Heart left ventricle (tissue), 13 donors: Measurements from ENCODE around the gene PRPS1L1.

ENCODE experiments used
- CTCF ChIP-seq, 12 donors: fragments of 200-600 bp; sonication (generic) in 4 of 12; IDR thresholded peaks; one replicate each; pipeline versions ENCODE4 v1.5.0 to v1.8.0; 2018 to 2022; ENCODE audit warnings: antibody characterized with exemption in 12 of 12, mild to moderate bottlenecking in 5 of 12
- POLR2A ChIP-seq, 2 donors: fragments of 450-650 bp; IDR thresholded peaks; one replicate each; pipeline ENCODE4 v1.6.1; 2017; ENCODE audit warnings: antibody characterized with exemption in 2 of 2, mild to moderate bottlenecking in 2 of 2, moderate library complexity in 2 of 2
- donor health status: ischemic (EF 13 %, LVEDD 7.1; RV severe dilation, severe dysfunction).
- donor health status: DM: no; HTN: yes; CAD: no.
- donor health status: DM: no; HTN: no; CAD: no.
- donor health status: ischemic (EF 25% LVEDD 6.9; RV normal size, moderate dysfunction).
- donor health status: ischemic (EF 25% LVEDD 5.7; RV mildly dilated, moderate dysfunction).
- donor health status: ischemic (EF 35%, LVEDD 5.7; RV mildly dilated, moderate dysfunction).
- donor health status: nonischemic (EF 11% LVEDD 7.7; RV severe dilation, severe dysfunction).
- donor health status: DM: yes; HTN: yes; CAD: no.
- donor health status: PGD.
- donor health status: ischemic (EF 29% LVEDD 5.4; RV normal size, mild dysfunction).
- donor health status: nonischemic (EF 23%, LVEDD 6.1; RV moderate dilation, normal function).

GRCh38 chr7:18030758-18031157 is 3.1 kb upstream of the PRPS1L1 start:
- TF ChIP-seq CTCF (IDR thresholded peaks at IDR 0.05) (no peak), POLR2A (IDR thresholded peaks at IDR 0.05) (no peak)
